Liver (tissue), 9 donors: Measurements from ENCODE around the gene SLC26A5. TPM values are rescaled to one million over a fixed set of nuclear protein-coding genes. Genes with fewer than 3 reads are reported as not detected.

ENCODE experiments used
- DNase-seq: peaks from one replicate; pipeline ENCODE4 v3.0.0-alpha.2; 2017; ENCODE audit warnings: low spot score
- H3K27ac ChIP-seq, 2 donors: one replicate each; pipeline ENCODE4 v1.7.0; 2013; ENCODE audit warnings: inconsistent platforms in 2 of 2, low read length in 2 of 2, control low read depth in 1 of 2, low read depth in 1 of 2, mild to moderate bottlenecking in 1 of 2
- H3K27me3 ChIP-seq, 4 donors: one replicate each; pipeline versions ENCODE4 v1.6.1 to v1.7.0; 2013; ENCODE audit warnings: low read length in 3 of 4, inconsistent platforms in 1 of 4, mild to moderate bottlenecking in 1 of 4, moderate library complexity in 1 of 4; ENCODE audit not compliant: control insufficient read depth in 4 of 4, insufficient read depth in 4 of 4
- H3K36me3 ChIP-seq, 4 donors: one replicate each; pipeline versions ENCODE4 v1.6.1 to v1.7.0; 2013; ENCODE audit warnings: low read length in 3 of 4, mild to moderate bottlenecking in 3 of 4, low read depth in 1 of 4, moderate library complexity in 1 of 4; ENCODE audit not compliant: control insufficient read depth in 4 of 4, insufficient read depth in 3 of 4
- H3K4me1 ChIP-seq, 4 donors: one replicate each; pipeline versions ENCODE4 v1.6.1 to v1.7.0; 2013; ENCODE audit warnings: low read length in 3 of 4, mild to moderate bottlenecking in 3 of 4, moderate library complexity in 1 of 4; ENCODE audit not compliant: control insufficient read depth in 4 of 4, insufficient read depth in 4 of 4
- H3K4me3 ChIP-seq, 3 donors: one replicate each; pipeline versions ENCODE4 v1.6.1 to v1.7.0; 2013; ENCODE audit warnings: low read length in 3 of 3, control low read depth in 1 of 3, low read depth in 1 of 3, mild to moderate bottlenecking in 1 of 3
- H3K9ac ChIP-seq, 2 donors: one replicate each; pipeline ENCODE4 v1.7.0; 2013; ENCODE audit warnings: low read length in 2 of 2, mild to moderate bottlenecking in 2 of 2, moderate library complexity in 2 of 2, control low read depth in 1 of 2, low read depth in 1 of 2
- H3K9me3 ChIP-seq, 4 donors: one replicate each; pipeline versions ENCODE4 v1.6.1 to v1.7.0; 2013; ENCODE audit warnings: low read length in 3 of 4; ENCODE audit not compliant: control insufficient read depth in 4 of 4
- EGR1 ChIP-seq, 2 donors: IDR thresholded peaks; 2 replicates each; pipeline ENCODE4 v1.6.1; 2016 to 2018; ENCODE audit warnings: antibody characterized with exemption in 2 of 2, low read depth in 2 of 2
- FOXA1 ChIP-seq: IDR thresholded peaks from 2 replicates; pipeline ENCODE4 v1.6.1; 2016; ENCODE audit warnings: antibody characterized with exemption
- FOXA2 ChIP-seq: IDR thresholded peaks from 2 replicates; pipeline ENCODE4 v1.6.1; 2016; ENCODE audit warnings: antibody characterized with exemption
- HNF4A ChIP-seq, 2 donors: conservative IDR thresholded peaks; 2 replicates each; pipeline ENCODE4 v1.6.1; 2016; ENCODE audit warnings: antibody characterized with exemption in 2 of 2, mild to moderate bottlenecking in 2 of 2
- HNF4G ChIP-seq: IDR thresholded peaks from 2 replicates; pipeline ENCODE4 v1.6.1; 2016; ENCODE audit warnings: antibody characterized with exemption
- JUND ChIP-seq, 2 donors: IDR thresholded peaks; 2 replicates each; pipeline ENCODE4 v1.6.1; 2016; ENCODE audit warnings: antibody characterized with exemption in 2 of 2
- NR2F2 ChIP-seq: IDR thresholded peaks from 2 replicates; pipeline ENCODE4 v1.6.1; 2016; ENCODE audit warnings: antibody characterized with exemption
- RAD21 ChIP-seq, 2 donors: IDR thresholded peaks; 2 replicates each; pipeline ENCODE4 v1.6.1; 2016; ENCODE audit warnings: antibody characterized with exemption in 2 of 2, mild to moderate bottlenecking in 2 of 2
- RXRA ChIP-seq, 2 donors: IDR thresholded peaks; 2 replicates each; pipeline ENCODE4 v1.6.1; 2017 to 2018; ENCODE audit warnings: antibody characterized with exemption in 2 of 2, mild to moderate bottlenecking in 1 of 2
- SP1 ChIP-seq: IDR thresholded peaks from 2 replicates; pipeline ENCODE4 v1.6.1; 2018; ENCODE audit warnings: antibody characterized with exemption, mild to moderate bottlenecking
- TAF1 ChIP-seq: conservative IDR thresholded peaks from 2 replicates; pipeline ENCODE4 v1.6.1; 2016; ENCODE audit warnings: antibody characterized with exemption, mild to moderate bottlenecking
- YY1 ChIP-seq: IDR thresholded peaks from 2 replicates; pipeline ENCODE4 v1.6.1; 2016; ENCODE audit warnings: antibody characterized with exemption, mild to moderate bottlenecking
- WGBS: extraction: QIAGEN DNeasy Blood & Tissue Kit; methylation state at CpG from one replicate; pipeline ENCODE4 v1.1.7; 2013; 5-methylcytosine and 5-hydroxymethylcytosine counted together
- polyA plus RNA-seq, 2 donors: library from polyadenylated mRNA; stranded (reverse) in 1 of 2; unstranded in 1 of 2; fragments of 200-250 nt in 1 of 2; fragments of >200 nt in 1 of 2; fragmentation: Nextera tagmentation in 1 of 2; extraction: Ambion mirVana in 1 of 2; gene quantifications; one replicate each; pipeline versions ENCODE4 v1.2.1 to v1.2.3, GENCODE V29; 2013 to 2015
- total RNA-seq, 2 donors: library from RNA; depleted of rRNA; stranded (reverse); fragments of >200 nt; gene quantifications; one replicate each; pipeline ENCODE4 v1.2.3, GENCODE V29; 2014
- TF ChIP-seq, protein P1 (sequence below): IDR thresholded peaks from 2 replicates; pipeline ENCODE4 v1.6.1; 2016; ENCODE audit warnings: antibody characterized with exemption
- TF ChIP-seq, protein P2 (sequence below): fragments of 150-350 bp; IDR thresholded peaks from 2 replicates; pipeline ENCODE4 v1.5.1; 2017; ENCODE audit warnings: improper control_type of control experiment, low read depth, low read length; ENCODE audit not compliant: missing input control
- TF ChIP-seq, protein P3 (sequence below): IDR thresholded peaks from 2 replicates; pipeline ENCODE4 v1.6.1; 2016; ENCODE audit warnings: antibody characterized with exemption
- TF ChIP-seq, protein P4 (sequence below): IDR thresholded peaks from 2 replicates; pipeline ENCODE4 v1.6.1; 2016; ENCODE audit warnings: antibody characterized with exemption
- TF ChIP-seq, protein P5 (sequence below): IDR thresholded peaks from 2 replicates; pipeline ENCODE4 v1.6.1; 2016; ENCODE audit warnings: antibody characterized with exemption, mild to moderate bottlenecking
- donor health status: healthy.
- donor health status: healthy.
- donor health status: healthy.
- donor health status: healthy.
- donor health status: healthy.

Gene SLC26A5
- total and polyA plus RNA-seq, 4 donors = 0.09 to 1.1 (median 0.45) TPM

DNA sequence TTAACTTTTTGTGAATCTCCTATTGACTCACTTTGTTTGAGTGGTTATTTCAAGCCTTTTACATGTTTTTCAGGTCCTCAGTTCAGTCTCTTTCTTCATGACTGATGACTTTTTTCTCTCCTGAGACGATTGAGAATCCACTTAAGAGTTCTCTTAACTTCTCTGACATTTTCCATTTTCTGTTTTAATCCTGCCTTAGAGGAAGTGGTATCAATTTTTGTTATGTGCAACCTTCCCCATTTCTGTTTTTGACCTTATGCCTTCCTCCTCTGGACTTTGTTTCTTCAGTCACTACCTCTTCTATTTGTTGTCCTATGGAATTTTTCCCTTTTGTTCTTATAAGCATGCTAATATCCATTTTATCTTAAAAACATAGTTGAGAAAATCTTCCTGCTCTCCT lies 96.2 kb downstream of the SLC26A5 start:
- H3K27me3 ChIP-seq = no peaks in the 10 kb centered on the region
- peaks cover 12 to 52% (median 38%) of the 10 kb centered on the region in 4 donors for H3K4me1 ChIP-seq
- no peak overlapping the region for H3K4me3 ChIP-seq
- no peaks in the 10 kb centered on the region for H3K9me3 ChIP-seq
- peaks cover 0 to 9% (median 1%) of the 10 kb centered on the region in 4 donors for H3K36me3 ChIP-seq
- no peak overlapping the region for H3K27ac ChIP-seq
- TF ChIP-seq FOXA1 (no peak), EGR1 (IDR thresholded peaks at IDR 0.05; ENCODE audit: low read depth in 2 of 2) (no peak), TAF1 (no peak), SP1 (no peak), JUND (IDR thresholded peaks at IDR 0.05) (no peak), YY1 (no peak), FOXA2 (no peak), RAD21 (IDR thresholded peaks at IDR 0.05) (no peak), RXRA (IDR thresholded peaks at IDR 0.05) (no peak), HNF4A (conservative IDR thresholded peaks at IDR 0.05) (no peak), NR2F2 (no peak), HNF4G (no peak)
- TF ChIP-seq, protein P1, sequence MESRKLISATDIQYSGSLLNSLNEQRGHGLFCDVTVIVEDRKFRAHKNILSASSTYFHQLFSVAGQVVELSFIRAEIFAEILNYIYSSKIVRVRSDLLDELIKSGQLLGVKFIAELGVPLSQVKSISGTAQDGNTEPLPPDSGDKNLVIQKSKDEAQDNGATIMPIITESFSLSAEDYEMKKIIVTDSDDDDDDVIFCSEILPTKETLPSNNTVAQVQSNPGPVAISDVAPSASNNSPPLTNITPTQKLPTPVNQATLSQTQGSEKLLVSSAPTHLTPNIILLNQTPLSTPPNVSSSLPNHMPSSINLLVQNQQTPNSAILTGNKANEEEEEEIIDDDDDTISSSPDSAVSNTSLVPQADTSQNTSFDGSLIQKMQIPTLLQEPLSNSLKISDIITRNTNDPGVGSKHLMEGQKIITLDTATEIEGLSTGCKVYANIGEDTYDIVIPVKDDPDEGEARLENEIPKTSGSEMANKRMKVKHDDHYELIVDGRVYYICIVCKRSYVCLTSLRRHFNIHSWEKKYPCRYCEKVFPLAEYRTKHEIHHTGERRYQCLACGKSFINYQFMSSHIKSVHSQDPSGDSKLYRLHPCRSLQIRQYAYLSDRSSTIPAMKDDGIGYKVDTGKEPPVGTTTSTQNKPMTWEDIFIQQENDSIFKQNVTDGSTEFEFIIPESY = no peak
- TF ChIP-seq, protein P2, sequence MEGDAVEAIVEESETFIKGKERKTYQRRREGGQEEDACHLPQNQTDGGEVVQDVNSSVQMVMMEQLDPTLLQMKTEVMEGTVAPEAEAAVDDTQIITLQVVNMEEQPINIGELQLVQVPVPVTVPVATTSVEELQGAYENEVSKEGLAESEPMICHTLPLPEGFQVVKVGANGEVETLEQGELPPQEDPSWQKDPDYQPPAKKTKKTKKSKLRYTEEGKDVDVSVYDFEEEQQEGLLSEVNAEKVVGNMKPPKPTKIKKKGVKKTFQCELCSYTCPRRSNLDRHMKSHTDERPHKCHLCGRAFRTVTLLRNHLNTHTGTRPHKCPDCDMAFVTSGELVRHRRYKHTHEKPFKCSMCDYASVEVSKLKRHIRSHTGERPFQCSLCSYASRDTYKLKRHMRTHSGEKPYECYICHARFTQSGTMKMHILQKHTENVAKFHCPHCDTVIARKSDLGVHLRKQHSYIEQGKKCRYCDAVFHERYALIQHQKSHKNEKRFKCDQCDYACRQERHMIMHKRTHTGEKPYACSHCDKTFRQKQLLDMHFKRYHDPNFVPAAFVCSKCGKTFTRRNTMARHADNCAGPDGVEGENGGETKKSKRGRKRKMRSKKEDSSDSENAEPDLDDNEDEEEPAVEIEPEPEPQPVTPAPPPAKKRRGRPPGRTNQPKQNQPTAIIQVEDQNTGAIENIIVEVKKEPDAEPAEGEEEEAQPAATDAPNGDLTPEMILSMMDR = no peak
- TF ChIP-seq, protein P3, sequence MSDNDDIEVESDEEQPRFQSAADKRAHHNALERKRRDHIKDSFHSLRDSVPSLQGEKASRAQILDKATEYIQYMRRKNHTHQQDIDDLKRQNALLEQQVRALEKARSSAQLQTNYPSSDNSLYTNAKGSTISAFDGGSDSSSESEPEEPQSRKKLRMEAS = no peak
- TF ChIP-seq, protein P4, sequence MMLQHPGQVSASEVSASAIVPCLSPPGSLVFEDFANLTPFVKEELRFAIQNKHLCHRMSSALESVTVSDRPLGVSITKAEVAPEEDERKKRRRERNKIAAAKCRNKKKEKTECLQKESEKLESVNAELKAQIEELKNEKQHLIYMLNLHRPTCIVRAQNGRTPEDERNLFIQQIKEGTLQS = no peak
- TF ChIP-seq, protein P5, sequence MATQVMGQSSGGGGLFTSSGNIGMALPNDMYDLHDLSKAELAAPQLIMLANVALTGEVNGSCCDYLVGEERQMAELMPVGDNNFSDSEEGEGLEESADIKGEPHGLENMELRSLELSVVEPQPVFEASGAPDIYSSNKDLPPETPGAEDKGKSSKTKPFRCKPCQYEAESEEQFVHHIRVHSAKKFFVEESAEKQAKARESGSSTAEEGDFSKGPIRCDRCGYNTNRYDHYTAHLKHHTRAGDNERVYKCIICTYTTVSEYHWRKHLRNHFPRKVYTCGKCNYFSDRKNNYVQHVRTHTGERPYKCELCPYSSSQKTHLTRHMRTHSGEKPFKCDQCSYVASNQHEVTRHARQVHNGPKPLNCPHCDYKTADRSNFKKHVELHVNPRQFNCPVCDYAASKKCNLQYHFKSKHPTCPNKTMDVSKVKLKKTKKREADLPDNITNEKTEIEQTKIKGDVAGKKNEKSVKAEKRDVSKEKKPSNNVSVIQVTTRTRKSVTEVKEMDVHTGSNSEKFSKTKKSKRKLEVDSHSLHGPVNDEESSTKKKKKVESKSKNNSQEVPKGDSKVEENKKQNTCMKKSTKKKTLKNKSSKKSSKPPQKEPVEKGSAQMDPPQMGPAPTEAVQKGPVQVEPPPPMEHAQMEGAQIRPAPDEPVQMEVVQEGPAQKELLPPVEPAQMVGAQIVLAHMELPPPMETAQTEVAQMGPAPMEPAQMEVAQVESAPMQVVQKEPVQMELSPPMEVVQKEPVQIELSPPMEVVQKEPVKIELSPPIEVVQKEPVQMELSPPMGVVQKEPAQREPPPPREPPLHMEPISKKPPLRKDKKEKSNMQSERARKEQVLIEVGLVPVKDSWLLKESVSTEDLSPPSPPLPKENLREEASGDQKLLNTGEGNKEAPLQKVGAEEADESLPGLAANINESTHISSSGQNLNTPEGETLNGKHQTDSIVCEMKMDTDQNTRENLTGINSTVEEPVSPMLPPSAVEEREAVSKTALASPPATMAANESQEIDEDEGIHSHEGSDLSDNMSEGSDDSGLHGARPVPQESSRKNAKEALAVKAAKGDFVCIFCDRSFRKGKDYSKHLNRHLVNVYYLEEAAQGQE = no peak
- H3K9ac ChIP-seq = no peak overlapping the region
- 60% methylated on average over 1 of the region's 1 CpG for WGBS
- no peak for DNase-seq

DNA sequence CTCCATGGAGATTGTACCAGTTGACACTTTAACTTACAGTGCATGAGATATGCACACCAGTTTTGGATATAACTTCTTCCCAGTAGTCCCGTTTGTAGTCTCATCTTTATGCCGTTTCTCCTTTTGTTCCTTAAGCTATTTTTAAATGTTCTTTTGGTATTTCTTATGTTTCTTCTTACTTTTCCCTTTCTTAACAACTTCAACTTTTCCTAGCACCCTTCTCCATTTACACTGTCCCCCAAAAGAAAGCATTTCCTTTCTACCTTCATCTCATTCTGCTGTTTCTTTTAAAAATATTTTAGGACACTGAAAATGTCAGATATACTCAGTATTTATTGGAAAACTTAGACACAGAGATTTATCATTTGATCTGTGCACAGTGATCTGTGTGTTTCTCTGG lies 97.0 kb downstream of the SLC26A5 start:
- no peak for DNase-seq
- Histone ChIP-seq H3K27me3 (no peaks in the 10 kb centered on the region), H3K4me3 (peak overlapping the region in 2 of 3 donors; percentile 75 to 85), H3K36me3 (peaks cover 0 to 2% (median 0%) of the 10 kb centered on the region in 4 donors), H3K9ac (peak overlapping the region in 1 of 2 donors; percentile 58), H3K27ac (no peak overlapping the region), H3K9me3 (no peaks in the 10 kb centered on the region), H3K4me1 (peaks cover 12 to 53% (median 38%) of the 10 kb centered on the region in 4 donors)
- TF ChIP-seq FOXA2 (no peak), TAF1 (no peak), YY1 (no peak), HNF4G (no peak), RAD21 (IDR thresholded peaks at IDR 0.05) (no peak), RXRA (IDR thresholded peaks at IDR 0.05) (no peak), FOXA1 (no peak), HNF4A (conservative IDR thresholded peaks at IDR 0.05) (no peak)
- TF ChIP-seq, protein P4 = no peak
- TF ChIP-seq, protein P5 = no peak
- 53% methylated on average over 2 of the region's 2 CpGs for WGBS
